HG03565 (cell line): ENCODE measurements around the gene RGL1.

Experiments used
- ATAC-seq: cut with Tn5 transposase; IDR thresholded peaks from one replicate; pipeline ENCODE4 v1.9.1; 2021; ENCODE audit warnings: mild to moderate bottlenecking, moderate library complexity; ENCODE audit not compliant: unreplicated experiment

Gene RGL1

DNA sequence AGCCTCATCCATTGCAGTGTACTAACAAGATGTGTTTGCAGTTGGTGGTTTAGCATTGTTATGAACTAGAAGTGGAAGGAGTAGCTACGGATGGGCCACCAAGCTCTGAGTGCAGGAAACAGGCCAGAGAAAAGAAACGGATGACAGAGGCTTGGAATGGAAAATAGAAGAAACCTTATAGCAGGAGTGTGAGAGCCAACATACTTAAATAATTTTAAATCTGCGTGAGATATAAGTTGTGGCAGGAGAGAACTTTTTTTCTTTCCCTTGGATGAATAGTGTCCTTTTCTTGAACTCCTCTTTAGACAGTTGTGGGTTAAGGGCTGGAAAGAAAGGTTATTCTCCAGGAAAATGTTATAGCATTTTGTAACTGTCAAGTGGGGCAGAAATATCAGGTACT, 54.2 kb downstream of the RGL1 start:
- no peak for ATAC-seq

DNA sequence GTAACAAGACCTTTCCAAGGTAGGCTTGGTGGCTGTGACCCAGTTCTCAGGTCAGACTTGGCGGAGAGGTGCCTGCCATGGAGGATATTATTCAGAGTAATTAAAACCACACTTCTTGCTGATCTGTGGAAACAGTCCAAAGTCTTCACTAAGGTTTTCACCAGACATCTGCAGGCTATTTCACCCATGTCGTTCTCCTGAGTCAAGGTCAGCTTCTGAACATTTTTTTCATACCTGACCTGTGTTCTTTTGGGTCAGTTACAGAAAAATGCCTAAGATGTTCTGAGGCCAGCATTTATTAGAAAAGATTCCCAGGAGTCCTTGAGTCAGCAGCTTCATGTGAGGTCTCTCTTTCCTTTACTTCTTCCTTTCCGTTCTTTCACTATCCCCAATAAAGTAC, 54.9 kb downstream of the RGL1 start:
- ATAC-seq: no peak

DNA sequence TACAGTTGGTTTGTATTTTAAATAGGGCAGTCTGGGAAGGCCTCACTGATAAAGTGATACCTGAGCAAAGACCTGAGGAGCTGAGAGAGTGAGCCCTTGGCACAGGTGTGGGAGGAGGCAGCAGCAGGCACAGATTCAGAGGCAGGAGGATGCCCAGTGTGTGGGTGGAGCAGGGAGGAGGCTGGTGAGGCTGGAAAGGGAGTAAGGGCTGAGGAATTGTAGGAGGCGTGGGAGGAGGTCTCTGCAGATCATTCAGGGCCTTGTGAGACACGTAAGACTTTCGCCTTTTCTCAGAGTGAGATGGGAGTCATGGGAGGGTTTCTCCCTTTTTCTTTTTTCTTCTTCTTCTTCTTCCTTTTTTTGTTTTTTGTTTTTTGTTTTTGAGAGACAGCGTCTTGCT, 58.0 kb downstream of the RGL1 start:
- no peak for ATAC-seq

DNA sequence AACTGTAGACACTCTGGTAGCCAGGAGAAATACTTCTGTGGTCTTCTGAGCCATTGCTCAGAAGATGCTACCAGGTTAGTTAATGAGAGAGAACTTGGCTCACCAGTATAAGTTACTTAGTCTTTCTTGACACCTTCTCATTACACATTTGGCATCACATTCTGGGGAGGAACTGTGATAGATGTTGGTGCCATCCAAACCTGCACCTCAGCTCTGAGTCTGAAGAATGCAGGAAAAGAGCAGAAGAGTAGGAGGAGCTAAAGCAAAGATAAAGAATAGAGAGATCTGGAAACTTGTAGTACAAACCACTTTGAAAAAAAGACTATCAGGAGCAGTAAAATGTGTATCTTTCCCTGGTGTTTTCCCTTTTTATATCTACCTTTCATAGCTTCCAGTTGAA, 58.9 kb downstream of the RGL1 start:
- no peak for ATAC-seq

DNA sequence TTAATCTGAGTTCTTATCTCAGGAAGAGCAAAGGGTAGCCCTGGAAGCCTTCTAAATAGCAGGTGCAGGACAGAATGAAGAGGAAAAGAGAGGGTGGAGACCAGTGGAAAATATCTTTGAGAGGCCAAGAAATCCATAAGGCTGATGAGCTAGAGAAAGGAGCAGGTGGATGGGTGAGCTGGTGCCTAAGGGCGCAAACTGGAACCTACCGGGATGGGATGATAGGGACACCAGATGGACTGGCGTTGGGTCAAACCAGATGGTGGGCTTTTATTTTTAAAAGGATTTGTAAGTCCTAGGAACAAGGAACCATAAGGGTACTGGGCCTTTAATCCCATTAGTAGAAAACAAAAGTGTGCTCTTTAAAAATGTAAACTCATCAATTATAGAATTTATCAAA, 59.7 kb downstream of the RGL1 start:
- no peak for ATAC-seq

DNA sequence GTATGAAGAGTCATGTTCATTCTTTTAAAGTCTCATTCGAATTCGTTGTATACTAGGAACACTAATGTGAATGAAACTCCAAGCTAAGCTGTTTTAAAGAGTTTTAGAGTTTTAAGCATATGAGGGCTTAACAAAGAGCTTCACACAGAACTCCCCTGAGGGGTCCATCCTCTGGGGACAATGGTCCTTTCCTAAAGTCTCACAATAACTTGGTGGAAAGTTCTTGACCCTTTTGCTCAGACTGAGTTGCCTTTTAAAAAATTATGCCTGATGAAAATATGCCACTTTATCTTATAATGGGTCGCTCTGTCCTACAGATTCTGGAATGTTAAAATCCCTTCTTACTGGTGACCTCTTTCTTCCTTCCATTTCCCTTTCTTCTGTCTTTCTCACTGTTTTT, 64.3 kb downstream of the RGL1 start:
- ATAC-seq: no peak

DNA sequence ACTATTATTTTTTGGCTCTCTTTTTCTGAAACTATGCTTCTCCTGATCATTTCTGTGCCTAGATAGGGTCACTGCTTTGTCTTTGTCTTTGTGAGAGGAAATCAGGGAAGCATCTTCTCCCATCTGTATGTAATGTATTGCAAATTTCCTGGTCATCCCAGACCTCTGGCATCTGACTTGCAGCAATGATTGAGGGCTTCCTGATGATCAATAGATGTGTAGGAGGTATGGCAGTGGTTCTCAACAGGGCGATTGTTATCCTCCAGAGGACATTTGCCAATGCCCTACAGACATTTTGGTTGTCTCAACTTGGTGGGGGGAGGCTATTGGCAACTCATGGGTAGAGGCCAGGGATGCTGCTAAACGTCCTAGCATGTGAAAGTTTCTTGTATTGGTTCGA, 64.7 kb downstream of the RGL1 start:
- no peak for ATAC-seq

DNA sequence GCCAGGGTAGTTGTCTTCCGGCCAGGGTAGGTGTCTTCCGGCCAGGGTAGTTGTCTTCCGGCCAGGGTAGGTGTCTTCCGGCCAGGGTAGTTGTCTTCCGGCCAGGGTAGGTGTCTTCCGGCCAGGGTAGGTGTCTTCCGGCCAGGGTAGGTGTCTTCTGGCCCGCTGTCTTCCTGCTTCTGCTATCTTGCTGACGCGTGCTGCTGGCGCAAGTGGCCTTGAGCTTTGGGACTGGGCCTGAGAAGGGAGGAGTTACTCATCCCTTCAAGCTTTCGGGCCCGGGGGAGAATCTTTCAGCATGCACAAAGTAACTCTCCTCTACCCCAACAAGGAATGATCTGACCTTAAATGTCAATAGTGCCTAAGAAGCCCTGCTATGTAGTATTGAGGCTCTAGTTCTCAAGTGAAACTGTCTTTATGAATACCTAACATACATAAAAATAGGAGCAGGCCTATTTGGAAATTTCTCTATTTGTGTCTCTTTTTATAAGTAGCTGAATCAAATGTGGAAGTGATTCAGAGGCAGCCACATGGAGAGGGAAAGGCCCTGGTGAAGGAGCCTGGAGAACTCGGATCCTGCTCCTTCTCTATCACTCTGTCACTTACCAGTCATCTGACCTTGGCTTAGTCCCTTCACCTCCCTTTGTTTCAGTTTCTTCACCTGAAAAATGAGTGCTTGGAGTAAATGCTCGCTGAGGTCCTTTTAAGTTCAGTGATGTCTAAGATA, 65.6 kb downstream of the RGL1 start:
- no peak for ATAC-seq

DNA sequence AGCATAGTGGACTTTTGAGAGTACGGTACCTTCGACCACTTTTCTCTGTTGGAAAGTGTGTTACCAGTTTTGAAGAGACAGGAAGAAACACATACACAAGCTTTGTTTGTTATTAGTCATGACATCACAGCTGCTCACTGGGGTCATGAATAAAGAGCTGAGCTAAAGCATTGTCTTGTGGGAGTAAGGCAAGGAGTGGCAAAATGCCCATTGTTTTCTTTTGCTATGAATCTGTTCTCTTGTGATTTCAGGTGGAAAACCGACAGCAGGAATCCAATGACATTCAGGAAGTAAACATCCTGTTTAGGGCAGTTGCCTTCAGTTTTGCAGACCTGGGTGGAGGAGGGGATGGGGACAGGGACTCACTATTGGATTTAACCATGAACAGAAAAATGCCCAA, 66.2 kb downstream of the RGL1 start:
- ATAC-seq: no peak

DNA sequence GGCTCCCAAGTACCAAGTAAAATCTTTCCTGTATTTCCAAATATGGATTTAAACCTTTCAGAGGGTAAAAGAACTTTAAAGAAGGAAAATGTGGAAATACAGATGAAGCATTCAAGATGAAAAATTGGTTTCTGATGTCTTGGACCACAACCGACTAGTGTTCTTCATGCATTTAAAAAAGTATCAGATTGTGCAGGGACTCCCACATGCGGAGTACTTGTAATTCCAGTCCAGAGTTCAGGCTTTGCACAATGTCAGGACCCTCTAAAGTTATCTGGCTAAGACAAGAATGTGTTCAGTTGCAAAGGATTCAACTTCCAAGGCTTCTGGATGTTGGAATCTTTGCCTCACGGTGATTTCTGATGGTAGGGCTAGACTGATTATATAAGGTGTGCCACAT, 66.7 kb downstream of the RGL1 start:
- ATAC-seq: no peak

DNA sequence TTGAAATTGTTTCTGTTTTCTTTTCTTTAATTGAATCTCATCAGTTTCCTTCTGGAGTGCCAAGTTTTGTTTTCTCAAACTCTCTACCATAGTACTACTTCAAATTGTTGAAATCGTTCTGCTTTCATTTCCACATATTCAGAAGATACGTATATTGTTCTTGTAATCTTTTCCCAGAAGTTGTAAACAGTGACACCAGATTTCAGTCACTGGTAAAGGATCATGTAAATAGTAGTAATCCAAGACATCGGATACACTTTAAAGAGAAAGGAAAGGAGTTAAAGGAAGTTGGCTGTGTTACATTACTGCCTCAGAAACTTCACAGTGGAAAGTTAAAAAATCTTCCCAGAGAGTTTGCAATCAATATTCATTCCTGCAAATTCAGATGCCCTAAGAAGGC, 67.5 kb downstream of the RGL1 start:
- ATAC-seq: no peak

DNA sequence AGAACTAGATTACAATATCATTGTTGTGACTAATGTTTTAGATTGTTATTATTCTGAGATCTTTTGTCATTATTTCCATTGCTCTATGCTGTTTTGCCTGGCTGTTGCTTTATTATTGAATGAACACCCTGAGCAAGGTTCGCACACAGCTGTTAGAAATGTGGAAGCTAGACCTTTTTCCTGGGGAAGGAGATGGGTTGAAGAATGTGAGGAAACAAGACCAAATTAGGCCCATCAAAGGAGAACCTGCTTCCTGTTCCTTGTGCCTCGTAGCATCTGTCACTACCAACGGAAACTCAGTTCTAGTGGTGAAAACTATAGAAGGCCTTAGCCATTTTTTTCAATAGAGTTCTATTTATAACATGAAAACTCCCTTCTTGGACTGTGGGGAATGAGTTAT, 68.7 kb downstream of the RGL1 start:
- no peak for ATAC-seq

DNA sequence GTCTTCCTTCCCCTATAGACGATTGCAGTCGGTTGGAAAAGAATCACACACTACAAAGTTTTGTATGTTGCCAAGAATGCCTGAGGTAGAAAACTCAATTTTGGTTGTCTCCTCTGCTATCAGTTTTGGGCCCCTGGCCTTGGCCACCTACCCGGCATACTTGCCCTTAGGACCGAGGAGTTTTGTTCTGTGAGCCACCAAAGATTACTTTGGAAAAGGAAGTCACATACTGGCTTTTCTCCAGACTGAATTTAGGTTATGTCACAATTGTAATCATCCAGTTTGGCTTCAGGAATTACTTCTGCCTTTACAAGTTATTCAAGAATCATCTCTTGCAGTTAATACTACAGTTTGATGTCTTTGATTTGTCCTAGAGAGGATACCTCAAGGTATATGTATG, 71.4 kb downstream of the RGL1 start:
- ATAC-seq: no peak

DNA sequence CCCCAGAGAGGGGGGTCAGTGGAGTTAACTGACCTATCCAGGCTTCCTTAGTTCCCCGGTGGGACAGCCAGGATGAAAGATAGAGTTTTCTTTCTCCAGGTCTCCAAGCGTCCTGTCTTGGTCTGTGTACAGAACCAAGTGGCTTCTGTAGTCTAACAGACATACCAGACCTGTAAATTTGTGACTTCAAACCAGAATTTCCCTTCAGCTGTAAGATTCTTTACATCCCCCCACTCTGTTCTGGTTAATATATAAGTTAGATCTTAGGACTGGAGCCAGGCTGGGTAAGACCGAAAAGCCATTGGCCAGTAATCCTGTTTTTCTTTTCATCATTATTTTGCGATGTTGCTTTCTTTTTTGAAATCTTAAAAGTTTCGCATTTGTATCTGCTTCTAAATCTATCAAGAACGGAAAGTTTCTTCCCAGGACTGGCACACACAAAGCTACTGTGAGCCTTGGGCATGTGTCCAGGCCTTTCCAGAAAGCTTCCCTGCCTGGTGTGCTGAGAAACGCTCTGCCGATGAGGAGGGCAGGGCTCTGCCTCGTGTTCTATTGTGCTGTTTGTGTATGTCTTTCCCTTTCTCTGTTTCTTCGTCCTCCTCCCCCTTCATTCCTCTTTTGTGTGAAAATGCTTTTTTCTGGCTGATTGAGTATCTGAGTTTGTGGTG, 72.3 kb downstream of the RGL1 start:
- no peak for ATAC-seq

DNA sequence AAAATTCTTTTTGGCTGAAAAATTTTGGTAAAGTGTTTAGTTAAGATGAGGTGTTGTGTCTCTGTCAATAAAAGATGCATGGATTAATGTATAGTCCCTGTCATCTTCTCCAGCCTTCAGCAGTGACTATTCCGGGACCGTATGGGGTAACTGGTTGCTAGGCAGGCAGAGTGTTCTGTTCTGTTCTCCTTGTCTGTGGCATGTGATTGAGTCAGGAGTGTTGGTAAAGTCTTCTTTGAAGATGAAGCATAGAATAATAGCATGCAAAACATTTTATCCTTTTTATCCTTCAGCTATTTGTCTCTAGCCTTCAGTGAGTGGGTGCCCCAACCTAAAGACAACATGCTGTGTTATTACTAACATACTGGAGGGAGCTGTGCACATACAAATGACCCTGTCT, 74.6 kb downstream of the RGL1 start:
- no peak for ATAC-seq

DNA sequence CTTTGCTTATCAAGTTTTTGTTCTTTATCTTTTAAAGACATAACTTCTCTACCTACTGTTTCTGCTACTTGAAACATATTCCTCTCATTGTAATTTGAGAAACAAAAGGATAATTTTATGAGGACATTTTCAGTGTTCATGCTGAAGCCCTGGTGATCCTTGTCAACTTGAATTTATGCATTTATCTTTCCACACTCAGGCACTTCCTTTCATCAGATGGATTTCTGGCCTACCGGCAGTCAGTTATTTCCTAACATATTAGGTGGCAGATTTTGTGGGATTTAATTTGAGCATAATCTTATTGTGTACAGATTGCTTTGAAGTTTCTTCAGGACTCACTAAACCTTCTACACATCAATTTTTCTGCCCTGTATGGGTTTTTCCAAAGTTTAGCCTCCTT, 75.0 kb downstream of the RGL1 start:
- no peak for ATAC-seq

DNA sequence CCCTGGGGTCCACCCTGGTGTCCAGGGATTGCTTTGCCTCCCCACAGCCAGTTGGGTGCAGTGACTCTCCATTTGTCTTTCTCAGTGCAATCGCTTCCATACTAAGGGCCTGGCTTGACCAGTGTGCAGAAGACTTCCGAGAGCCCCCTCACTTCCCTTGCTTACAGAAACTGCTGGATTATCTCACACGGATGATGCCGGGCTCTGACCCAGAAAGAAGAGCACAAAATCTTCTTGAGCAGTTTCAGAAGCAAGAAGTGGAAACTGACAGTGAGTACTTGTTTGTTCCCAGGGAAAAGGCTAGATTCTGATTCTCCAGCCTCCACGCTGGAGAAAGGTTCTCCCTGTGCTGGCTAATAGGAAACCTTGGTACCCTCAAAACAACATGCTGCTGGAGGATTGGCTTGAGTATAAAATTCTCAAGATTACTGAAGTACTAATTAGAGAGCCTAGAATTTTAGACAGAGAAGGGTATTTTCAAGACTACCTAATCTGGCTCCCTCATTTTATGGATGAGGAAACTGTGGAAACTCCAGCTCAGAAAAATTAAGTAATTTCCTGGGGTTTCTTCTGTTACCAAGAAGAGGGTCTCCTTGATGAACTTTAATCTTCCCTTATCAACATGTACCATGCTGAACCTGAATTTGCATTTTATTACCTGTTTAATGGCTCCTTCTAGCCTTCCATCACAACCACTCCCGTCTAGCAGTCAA, 75.8 kb downstream of the RGL1 start:
- no peak for ATAC-seq

DNA sequence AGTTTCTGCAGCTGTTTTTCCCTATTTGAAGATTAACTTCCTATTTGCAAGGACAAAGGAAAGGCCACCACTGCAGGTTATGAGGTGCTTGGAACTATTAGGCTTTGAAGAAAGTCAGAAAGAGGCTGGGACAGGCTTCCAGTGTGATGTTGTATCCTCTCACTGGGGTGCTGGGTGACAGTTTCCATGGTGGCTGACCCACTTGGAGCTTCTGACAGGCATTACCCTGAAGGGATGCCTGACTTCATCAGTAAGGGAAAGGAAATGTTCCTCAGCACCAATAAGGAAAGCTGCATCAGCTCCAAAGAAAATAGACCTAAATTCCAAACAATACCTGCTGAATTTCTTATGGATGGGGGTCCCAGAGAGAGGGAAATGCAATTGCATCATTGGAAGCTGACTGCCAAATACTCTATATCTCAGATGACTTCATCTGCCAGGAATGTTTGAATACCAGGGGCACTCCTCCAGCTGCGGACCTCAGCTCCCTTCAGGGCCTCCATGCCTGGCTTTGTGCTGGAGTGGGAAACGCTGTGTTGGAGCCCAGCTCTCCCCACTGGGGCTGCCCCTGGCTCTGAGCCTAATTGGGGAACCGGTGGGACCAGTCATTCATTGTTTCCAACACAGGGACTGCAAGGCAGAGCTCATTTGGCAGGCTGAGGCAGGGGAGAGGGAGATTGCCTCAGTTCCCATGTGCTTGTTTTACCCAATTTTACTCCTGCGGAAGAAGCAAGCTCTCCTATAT, 76.6 kb downstream of the RGL1 start:
- no peak for ATAC-seq

DNA sequence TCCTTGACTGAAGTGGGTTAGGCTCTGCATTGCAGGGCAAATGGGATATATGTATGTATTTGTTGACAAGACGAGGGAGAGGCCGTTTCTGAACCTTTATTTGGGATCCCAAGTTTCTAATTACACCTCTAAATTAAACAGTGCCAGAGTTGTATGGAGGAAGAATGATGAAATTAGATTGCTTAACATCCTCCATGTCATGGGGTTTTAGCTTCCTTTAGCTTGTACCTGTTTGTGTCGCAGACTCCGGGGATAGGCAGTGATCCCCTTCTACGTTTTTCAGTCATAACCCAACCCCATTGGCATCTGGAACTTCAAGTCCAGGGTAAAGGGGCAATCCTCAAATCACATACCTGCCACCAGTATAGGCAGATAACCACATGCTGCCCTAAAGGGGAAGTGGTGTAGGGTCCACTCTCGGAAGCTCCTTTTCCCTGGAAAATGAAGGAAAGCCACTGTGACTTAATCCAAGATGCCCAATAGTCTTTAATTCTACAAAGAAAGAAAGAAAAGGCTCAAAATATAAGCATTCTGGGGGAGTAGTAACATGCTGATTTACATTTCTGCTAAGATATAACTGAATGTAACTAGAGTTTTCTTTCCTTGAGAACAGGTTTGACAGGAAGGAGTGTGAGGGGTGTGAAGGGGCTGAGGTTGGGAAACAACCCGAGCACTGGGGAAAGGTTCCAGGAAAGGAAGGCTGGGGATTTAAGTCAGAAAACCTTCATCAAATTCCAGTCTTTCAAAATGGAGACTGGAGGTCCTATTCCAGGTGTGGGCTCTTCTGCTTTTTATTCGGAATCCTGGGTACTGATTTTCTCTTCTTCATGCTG, 77.6 kb downstream of the RGL1 start:
- ATAC-seq: no peak

DNA sequence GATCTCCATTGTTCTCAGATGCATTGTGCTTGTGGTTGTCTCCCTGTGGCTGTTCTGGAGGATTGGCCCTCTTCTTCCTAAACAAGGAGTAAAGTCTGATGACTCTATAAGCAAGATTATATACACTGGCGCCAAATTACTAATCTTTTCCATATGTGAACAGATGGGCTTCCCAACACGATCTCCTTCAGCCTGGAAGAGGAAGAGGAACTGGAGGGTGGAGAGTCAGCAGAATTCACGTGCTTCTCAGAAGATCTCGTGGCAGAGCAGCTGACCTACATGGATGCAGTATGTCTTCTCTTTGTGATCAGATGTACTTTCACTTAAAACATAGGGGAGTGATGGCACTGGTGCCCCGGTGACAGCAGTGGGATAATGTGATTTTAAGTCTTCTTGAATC, 78.7 kb downstream of the RGL1 start:
- ATAC-seq: no peak

DNA sequence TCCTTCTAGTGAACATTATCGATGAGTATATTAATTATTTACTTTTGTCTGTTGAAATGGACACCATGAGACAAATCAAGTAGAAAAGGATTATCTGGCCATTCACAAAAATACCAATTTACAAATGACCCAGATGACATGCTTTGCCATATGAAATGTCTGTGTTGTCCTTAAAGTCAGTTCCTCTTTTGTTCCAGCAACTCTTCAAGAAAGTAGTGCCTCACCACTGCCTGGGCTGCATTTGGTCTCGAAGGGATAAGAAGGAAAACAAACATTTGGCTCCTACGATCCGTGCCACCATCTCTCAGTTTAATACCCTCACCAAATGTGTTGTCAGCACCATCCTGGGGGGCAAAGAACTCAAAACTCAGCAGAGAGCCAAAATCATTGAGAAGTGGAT, 79.6 kb downstream of the RGL1 start:
- ATAC-seq: no peak
